ENCODE data around the gene TESMIN.

Gene TESMIN

DNA sequence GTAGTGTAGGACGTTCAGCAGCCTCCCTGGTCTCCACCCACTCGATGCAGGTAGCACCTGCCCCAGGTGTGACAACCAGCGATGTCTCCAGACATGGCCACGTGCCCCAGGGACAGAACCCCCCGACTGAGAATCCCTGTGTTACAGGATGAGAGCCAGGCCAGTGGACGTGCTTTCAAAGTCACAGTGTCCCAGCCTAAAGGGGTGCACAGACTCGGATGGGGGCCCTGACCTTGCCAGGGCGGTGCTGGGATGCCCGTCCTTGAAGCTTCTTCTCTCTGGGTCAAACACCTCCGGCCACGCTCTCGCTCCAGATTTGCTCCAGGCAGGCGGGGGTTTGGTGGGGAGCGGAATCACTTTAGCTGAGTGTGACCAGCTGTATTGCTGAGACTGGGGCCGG, 90.3 kb downstream of the TESMIN start:
- H3K4me3 ChIP-seq (ENCODE audit: low read depth, low read length), result no peak overlapping the region
- DNase-seq (ENCODE audit: low read depth), result no peak
- TF ChIP-seq, protein P1, sequence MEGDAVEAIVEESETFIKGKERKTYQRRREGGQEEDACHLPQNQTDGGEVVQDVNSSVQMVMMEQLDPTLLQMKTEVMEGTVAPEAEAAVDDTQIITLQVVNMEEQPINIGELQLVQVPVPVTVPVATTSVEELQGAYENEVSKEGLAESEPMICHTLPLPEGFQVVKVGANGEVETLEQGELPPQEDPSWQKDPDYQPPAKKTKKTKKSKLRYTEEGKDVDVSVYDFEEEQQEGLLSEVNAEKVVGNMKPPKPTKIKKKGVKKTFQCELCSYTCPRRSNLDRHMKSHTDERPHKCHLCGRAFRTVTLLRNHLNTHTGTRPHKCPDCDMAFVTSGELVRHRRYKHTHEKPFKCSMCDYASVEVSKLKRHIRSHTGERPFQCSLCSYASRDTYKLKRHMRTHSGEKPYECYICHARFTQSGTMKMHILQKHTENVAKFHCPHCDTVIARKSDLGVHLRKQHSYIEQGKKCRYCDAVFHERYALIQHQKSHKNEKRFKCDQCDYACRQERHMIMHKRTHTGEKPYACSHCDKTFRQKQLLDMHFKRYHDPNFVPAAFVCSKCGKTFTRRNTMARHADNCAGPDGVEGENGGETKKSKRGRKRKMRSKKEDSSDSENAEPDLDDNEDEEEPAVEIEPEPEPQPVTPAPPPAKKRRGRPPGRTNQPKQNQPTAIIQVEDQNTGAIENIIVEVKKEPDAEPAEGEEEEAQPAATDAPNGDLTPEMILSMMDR (IDR thresholded peaks at IDR 0.05; ENCODE audit: insufficient read depth, low read depth, low read length, missing control alignments), result no peak

DNA sequence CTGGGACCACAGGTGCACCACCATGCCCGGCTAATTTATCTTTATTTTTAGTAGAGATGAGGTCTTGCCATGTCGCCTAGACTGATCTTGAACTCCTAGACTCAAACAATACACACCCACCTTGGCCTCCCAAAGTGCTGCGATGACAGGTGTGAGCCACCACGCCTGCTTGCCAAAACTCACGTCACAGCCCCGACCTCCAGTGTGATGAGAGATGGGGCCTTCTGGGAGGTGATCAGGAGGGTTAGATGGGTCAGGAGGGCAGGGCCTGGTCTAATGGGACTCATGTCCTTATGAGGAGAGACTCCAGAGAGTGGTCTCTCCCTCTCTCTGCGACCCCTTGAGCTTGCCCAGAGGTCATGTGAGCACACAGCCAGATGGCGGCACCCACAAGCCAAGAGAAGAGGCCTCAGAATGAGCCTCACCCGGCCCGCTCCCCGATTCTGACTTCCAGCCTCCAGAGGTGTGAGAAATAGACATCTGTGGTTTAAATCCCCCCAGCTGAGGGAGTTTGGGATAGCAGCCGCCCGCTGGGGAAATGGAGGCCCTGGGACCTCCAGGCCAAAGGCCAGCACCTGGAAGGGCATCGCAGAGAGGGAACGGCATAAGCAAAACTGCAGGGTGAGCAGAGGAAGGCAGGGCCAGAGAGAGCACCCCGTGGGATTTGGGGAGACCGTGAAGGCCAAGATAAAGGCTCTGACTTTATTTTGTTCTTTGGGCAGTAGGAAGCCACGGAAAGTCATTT, 91.1 kb downstream of the TESMIN start:
- no peak overlapping the region for H3K4me3 ChIP-seq (ENCODE audit: low read depth, low read length)
- TF ChIP-seq, protein P1 (IDR thresholded peaks at IDR 0.05; ENCODE audit: insufficient read depth, low read depth, low read length, missing control alignments), result no peak
- DNase-seq (ENCODE audit: low read depth), result no peak

DNA sequence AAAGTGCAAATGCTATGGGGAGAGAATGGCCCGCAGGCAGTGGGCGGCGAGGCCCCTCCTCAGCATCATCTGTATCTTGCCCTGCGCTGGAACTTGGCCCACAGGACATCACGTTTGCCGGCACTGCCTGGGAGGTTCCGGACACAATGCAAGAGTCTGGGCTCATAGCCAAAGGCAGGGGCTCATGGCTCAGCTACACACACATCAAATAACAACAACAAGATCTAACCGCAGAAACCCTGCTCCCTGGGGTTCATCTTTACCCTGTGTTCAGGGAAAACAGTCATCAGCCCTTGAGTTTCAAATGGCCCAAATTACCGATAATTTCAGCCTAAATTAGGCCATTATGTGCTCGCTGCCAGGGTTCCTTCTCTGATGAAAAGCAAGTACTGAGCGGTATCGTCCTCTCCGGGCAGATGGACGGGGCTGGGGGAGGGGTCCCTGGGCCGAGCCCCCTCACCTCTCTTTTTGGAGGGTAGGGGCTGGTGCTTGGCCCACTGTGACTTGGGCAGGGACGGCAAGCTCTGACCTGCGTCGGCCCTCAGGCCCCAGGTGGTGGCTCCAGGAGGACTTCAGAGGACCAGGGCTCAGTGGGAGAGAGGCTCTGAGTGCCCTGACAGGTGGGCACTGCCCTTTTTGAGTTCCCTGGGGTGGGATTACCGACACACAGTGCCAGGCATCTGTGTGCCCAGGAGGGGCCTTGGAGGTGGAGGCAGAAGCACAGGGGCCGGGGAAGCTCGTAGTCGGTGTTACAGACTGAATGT, 92.0 kb downstream of the TESMIN start:
- H3K4me3 ChIP-seq (ENCODE audit: low read depth, low read length), result no peak overlapping the region
- TF ChIP-seq, protein P1 (IDR thresholded peaks at IDR 0.05; ENCODE audit: insufficient read depth, low read depth, low read length, missing control alignments), result no peak
- no peak for DNase-seq (ENCODE audit: low read depth)

DNA sequence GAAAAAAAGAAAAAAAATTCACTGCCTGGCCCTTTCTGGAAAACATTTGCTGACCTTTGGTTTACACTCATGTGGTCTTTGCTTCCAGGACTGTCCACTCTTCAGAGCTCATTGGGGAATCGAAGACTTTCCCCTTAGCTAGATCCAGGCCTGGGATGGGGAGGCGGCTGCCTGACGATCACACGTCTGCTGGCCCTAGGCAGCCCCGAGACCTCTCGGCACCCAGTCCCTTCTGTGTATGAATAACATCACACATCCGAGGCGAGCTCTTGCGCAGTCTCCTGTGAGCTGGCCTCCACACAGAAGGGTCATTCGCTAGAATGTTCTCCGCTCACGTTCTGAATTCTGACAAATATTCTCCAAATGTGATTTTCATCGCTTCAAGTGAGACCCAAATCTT, 92.7 kb downstream of the TESMIN start:
- TF ChIP-seq, protein P1 (IDR thresholded peaks at IDR 0.05; ENCODE audit: insufficient read depth, low read depth, low read length, missing control alignments), result no peak
- DNase-seq (ENCODE audit: low read depth), result no peak
- no peak overlapping the region for H3K4me3 ChIP-seq (ENCODE audit: low read depth, low read length)

DNA sequence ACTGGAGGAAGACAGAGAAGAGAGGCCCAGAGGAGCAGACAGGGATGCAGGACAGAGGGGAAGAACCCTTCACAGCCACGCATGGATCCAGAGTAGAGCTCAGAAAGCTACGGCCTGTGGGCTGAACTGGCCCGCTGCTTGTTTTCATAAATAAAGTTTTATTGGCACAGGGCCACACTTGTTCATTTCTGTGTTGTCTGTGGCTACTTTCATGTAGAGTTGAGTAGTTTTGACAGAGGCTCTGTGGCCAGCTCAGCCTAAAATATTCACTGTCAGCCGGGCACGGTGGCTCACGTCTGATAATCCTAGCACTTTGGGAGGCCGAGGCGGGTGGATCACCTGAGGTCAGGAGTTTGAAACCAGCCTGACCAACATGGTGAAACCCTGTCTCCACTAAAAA, 93.2 kb downstream of the TESMIN start:
- TF ChIP-seq, protein P1 (IDR thresholded peaks at IDR 0.05; ENCODE audit: insufficient read depth, low read depth, low read length, missing control alignments), result no peak
- H3K4me3 ChIP-seq (ENCODE audit: low read depth, low read length), result no peak overlapping the region

More for the DNA sequence above, 93.2 kb downstream of the TESMIN start:
- no peak for DNase-seq (ENCODE audit: low read depth)
